HCT116 (cell line): ENCODE results near the gene TTC17.
A peak's percentile ranks its signal among the peaks of the same experiment; 100 is the strongest.

Experiments used
- CBX3 ChIP-seq: IDR thresholded peaks from 2 replicates; pipeline ENCODE4 v1.6.1; 2012; ENCODE audit warnings: low read depth
- CTCF ChIP-seq, 3 experiments: fragments of 200-600 bp in 1 of 3; sonication (generic) in 1 of 3; IDR thresholded peaks in 2 of 3; conservative IDR thresholded peaks in 1 of 3; 2 replicates each; pipeline ENCODE4 v1.5.1; 2012 to 2017; ENCODE audit warnings: low read depth in 2 of 3, low read length in 2 of 3, antibody characterized with exemption in 1 of 3, borderline replicate concordance in 1 of 3, control low read depth in 1 of 3, mild to moderate bottlenecking in 1 of 3, mixed read lengths in 1 of 3, mixed run types in 1 of 3, moderate library complexity in 1 of 3; ENCODE audit not compliant: insufficient read depth in 1 of 3
- EGR1 ChIP-seq: IDR thresholded peaks from 2 replicates; pipeline ENCODE4 v1.6.1; 2012; ENCODE audit warnings: low read depth
- EZH2 ChIP-seq: fragments of 200-600 bp; sonication (generic); IDR thresholded peaks from 2 replicates; pipeline ENCODE4 v1.6.1; 2017; ENCODE audit warnings: antibody characterized with exemption, mixed run types
- FOSL1 ChIP-seq: IDR thresholded peaks from 2 replicates; pipeline ENCODE4 v1.6.1; 2012; ENCODE audit warnings: low read depth
- POLR2A ChIP-seq: IDR thresholded peaks from 2 replicates; pipeline ENCODE4 v1.7.0; 2011; ENCODE audit warnings: borderline replicate concordance; ENCODE audit not compliant: insufficient read depth, insufficient read length; ENCODE audit errors: extremely low read depth
- POLR2AphosphoS5 ChIP-seq: IDR thresholded peaks from 2 replicates; pipeline ENCODE4 v1.6.1; 2011; ENCODE audit warnings: mild to moderate bottlenecking, low read depth, low read length, moderate library complexity
- SIN3A ChIP-seq: IDR thresholded peaks from 2 replicates; pipeline ENCODE4 v1.6.1; 2012; ENCODE audit warnings: low read depth
- YY1 ChIP-seq: IDR thresholded peaks from 2 replicates; pipeline ENCODE4 v1.6.1; 2011; ENCODE audit warnings: low read length, low read depth, moderate library complexity, mild to moderate bottlenecking; ENCODE audit not compliant: insufficient replicate concordance; ENCODE audit errors: extremely low read depth

GRCh38 chr11:43311791-43312607 is 46.7 kb upstream of the TTC17 start, which contains the start of gene API5:
- TF ChIP-seq FOSL1 (no peak), POLR2AphosphoS5 (peak; percentile 87), POLR2A (peak; percentile 73), CTCF (IDR thresholded peaks at IDR 0.05 in 2 of 3, conservative IDR thresholded peaks at IDR 0.05 in 1 of 3; ENCODE audit: borderline replicate concordance in 1 of 3, insufficient read depth in 1 of 3, low read depth in 2 of 3, low read length in 2 of 3) (peak; percentile 50 to 76 (median 74); a peak in 5 of 6 replicates), EGR1 (0 out of 2 replicates have a peak, but pooled peaks have one; percentile 53), CBX3 (peak; percentile 88; the same call in 1 of the 2 replicates), YY1 (peak; percentile 77), EZH2 (no peak), SIN3A (peak; percentile 62)
